Fibroblast of villous mesenchyme (primary cell): ENCODE measurements around the gene MCIDAS. TPM values are rescaled to one million over a fixed set of nuclear protein-coding genes. Genes with fewer than 3 reads are reported as not detected.

Experiments used
- DNase-seq: peaks from one replicate; pipeline ENCODE4 v3.0.0-alpha.2; 2010; ENCODE audit warnings: low read depth
- H3K4me3 ChIP-seq: 2 replicates; pipeline ENCODE4 v1.5.1; 2011; ENCODE audit warnings: low read depth, mild to moderate bottlenecking, low read length
- CTCF ChIP-seq: IDR thresholded peaks from 2 replicates; pipeline ENCODE4 v1.5.1; 2012; ENCODE audit warnings: low read depth, mild to moderate bottlenecking, low read length; ENCODE audit not compliant: insufficient read depth
- total RNA-seq: library from RNA; depleted of rRNA; stranded (reverse); fragments of >200 nt; gene quantifications from 2 replicates; pipeline ENCODE4 v1.2.3, GENCODE V29; 2012

Gene MCIDAS
- total RNA-seq, 1 donor, result not detected

GRCh38 chr5:55227664-55228430 is 732 bp upstream of the MCIDAS start:
- TF ChIP-seq CTCF, result no peak
- H3K4me3 ChIP-seq, result peak overlapping the region; percentile 42
- DNase-seq, result no peak

GRCh38 chr5:55226027-55226933 is 835 bp downstream of the MCIDAS start:
- peak; percentile 61 for TF ChIP-seq CTCF
- H3K4me3 ChIP-seq, result peak overlapping the region; percentile 42

GRCh38 chr5:55225346-55225745 is 1.8 kb downstream of the MCIDAS start:
- no peak for DNase-seq
- no peak overlapping the region for H3K4me3 ChIP-seq
- TF ChIP-seq CTCF, result no peak

More at GRCh38 chr5:55226027-55226933, 835 bp downstream of the MCIDAS start:
- peak; percentile 65 for DNase-seq

- no peak for DNase-seq
- no peak overlapping the region for H3K4me3 ChIP-seq
- no peak for TF ChIP-seq CTCF
Observed at GRCh38 chr5:55223812-55224240, 3.3 kb downstream of the MCIDAS start.

- no peak for DNase-seq
- TF ChIP-seq CTCF, result no peak
- H3K4me3 ChIP-seq, result no peak overlapping the region
Observed at GRCh38 chr5:55222985-55223811, 3.9 kb downstream of the MCIDAS start.
